ENCODE data around the gene CAMK1. TPM values are rescaled to one million over a fixed set of nuclear protein-coding genes. Genes with fewer than 3 reads are reported as not detected.
A peak's percentile ranks its signal among the peaks of the same experiment; 100 is the strongest.

Gene CAMK1
- total RNA-seq, 1 donor from 2014 or later: 7.1 TPM

GRCh38 chr3:9778143-9779074 lies 8.7 kb upstream of the CAMK1 start:
- H3K4me2 ChIP-seq (ENCODE audit: low read length): peak overlapping the region; percentile 26
- peak; percentile 68 for DNase-seq (ENCODE audit: low read depth)
- Mint-ChIP-seq H3K27ac (ENCODE audit: unreplicated experiment) (no peak overlapping the region), H3K4me1 (ENCODE audit: low read depth, unreplicated experiment) (peaks cover 34% of the 10 kb centered on the region), H3K9me3 (ENCODE audit: unreplicated experiment) (peaks cover 2% of the 10 kb centered on the region), H3K36me3 (ENCODE audit: low read depth, unreplicated experiment) (peaks cover 11% of the 10 kb centered on the region), H3K27me3 (ENCODE audit: low read depth, unreplicated experiment) (no peaks in the 10 kb centered on the region), H3K4me3 (ENCODE audit: unreplicated experiment) (no peak overlapping the region)
- no peak overlapping the region for H3K4me3 ChIP-seq (ENCODE audit: insufficient read depth, low read depth, low read length)
- TF ChIP-seq EZH2 (IDR thresholded peaks at IDR 0.05; ENCODE audit: insufficient read depth, low read length) (no peak), CTCF (IDR thresholded peaks at IDR 0.05; ENCODE audit: insufficient read depth, low read depth, low read length) (no peak)
- H3K4me1 ChIP-seq (ENCODE audit: insufficient read depth, low read length): peaks cover 13% of the 10 kb centered on the region
- no peaks in the 10 kb centered on the region for H3K9me3 ChIP-seq (ENCODE audit: insufficient read depth, low read depth, low read length)
- no peaks in the 10 kb centered on the region for H3K79me2 ChIP-seq (ENCODE audit: insufficient read depth, low read length)
- no peaks in the 10 kb centered on the region for H4K20me1 ChIP-seq (ENCODE audit: insufficient read depth, low read length)
- H2AFZ ChIP-seq (ENCODE audit: low read depth, low read length): no peak overlapping the region
- H3K36me3 ChIP-seq (ENCODE audit: insufficient read depth, low read length): peaks cover 16% of the 10 kb centered on the region
- no peak for FAIRE-seq
- H3K9ac ChIP-seq (ENCODE audit: low read length): no peak overlapping the region
- peak overlapping the region; percentile 20 for H3K27ac ChIP-seq (ENCODE audit: low read depth, low read length)
- no peaks in the 10 kb centered on the region for H3K27me3 ChIP-seq (ENCODE audit: insufficient read depth, low read length)

- Histone ChIP-seq H3K4me2 (ENCODE audit: low read length) (peak overlapping the region; percentile 26), H3K27me3 (ENCODE audit: insufficient read depth, low read length) (no peaks in the 10 kb centered on the region), H3K4me1 (ENCODE audit: insufficient read depth, low read length) (peaks cover 13% of the 10 kb centered on the region), H3K4me3 (ENCODE audit: insufficient read depth, low read depth, low read length) (no peak overlapping the region), H3K36me3 (ENCODE audit: insufficient read depth, low read length) (peaks cover 15% of the 10 kb centered on the region), H2AFZ (ENCODE audit: low read depth, low read length) (no peak overlapping the region), H3K9ac (ENCODE audit: low read length) (no peak overlapping the region), H4K20me1 (ENCODE audit: insufficient read depth, low read length) (no peaks in the 10 kb centered on the region), H3K79me2 (ENCODE audit: insufficient read depth, low read length) (no peaks in the 10 kb centered on the region), H3K9me3 (ENCODE audit: insufficient read depth, low read depth, low read length) (no peaks in the 10 kb centered on the region), H3K27ac (ENCODE audit: low read depth, low read length) (no peak overlapping the region)
- Mint-ChIP-seq H3K4me3 (ENCODE audit: unreplicated experiment) (no peak overlapping the region), H3K36me3 (ENCODE audit: low read depth, unreplicated experiment) (peaks cover 11% of the 10 kb centered on the region), H3K9me3 (ENCODE audit: unreplicated experiment) (peaks cover 2% of the 10 kb centered on the region), H3K4me1 (ENCODE audit: low read depth, unreplicated experiment) (peaks cover 34% of the 10 kb centered on the region), H3K27ac (ENCODE audit: unreplicated experiment) (no peak overlapping the region), H3K27me3 (ENCODE audit: low read depth, unreplicated experiment) (peaks cover 2% of the 10 kb centered on the region)
- no peak for TF ChIP-seq CTCF (IDR thresholded peaks at IDR 0.05; ENCODE audit: insufficient read depth, low read depth, low read length)
- no peak for TF ChIP-seq EZH2 (IDR thresholded peaks at IDR 0.05; ENCODE audit: insufficient read depth, low read length)
- no peak for FAIRE-seq
- no peak for DNase-seq (ENCODE audit: low read depth)
Measured at GRCh38 chr3:9777694-9778021, 7.9 kb upstream of the CAMK1 start.

Data from astrocyte (in vitro differentiated cells and primary cell).